ENCODE data around the gene TMEM101.
"Not testable (repeated sequence)": the region's sequence is repeated elsewhere in the genome, so short reads cannot be mapped to it uniquely, and the experiment has no call there.

TMEM101 gene

DNA sequence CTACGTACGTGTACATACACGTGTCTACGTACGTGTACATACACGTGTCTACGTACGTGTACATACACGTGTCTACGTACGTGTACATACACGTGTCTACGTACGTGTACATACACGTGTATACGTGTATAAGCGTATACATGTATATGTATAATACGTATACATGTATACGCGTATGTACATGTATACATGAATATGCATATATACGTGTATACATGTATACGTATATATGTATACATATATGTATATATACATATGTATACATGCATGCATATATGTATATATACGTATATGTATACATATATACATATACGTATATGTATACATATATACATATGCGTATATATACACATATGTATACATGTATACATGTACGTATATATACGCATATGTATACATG lies 38.9 kb downstream of the TMEM101 start:
- no peak overlapping the region for H3K27ac ChIP-seq (ENCODE audit: low read depth, low read length)
- H3K9me3 ChIP-seq (ENCODE audit: control insufficient read depth, insufficient read depth, low read length), result no peaks in the 10 kb centered on the region
- H3K79me2 ChIP-seq (ENCODE audit: control insufficient read depth, low read length), result no peaks in the 10 kb centered on the region
- no peaks in the 10 kb centered on the region for H3K27me3 ChIP-seq (ENCODE audit: control insufficient read depth, low read length)
- no peaks in the 10 kb centered on the region for H3K4me1 ChIP-seq (ENCODE audit: control insufficient read depth, low read length)
- no peak overlapping the region for H3K4me3 ChIP-seq (ENCODE audit: low read length)
- no peak for TF ChIP-seq EZH2phosphoT487 (IDR thresholded peaks at IDR 0.05; ENCODE audit: borderline replicate concordance, low read length)
- TF ChIP-seq, protein P1, sequence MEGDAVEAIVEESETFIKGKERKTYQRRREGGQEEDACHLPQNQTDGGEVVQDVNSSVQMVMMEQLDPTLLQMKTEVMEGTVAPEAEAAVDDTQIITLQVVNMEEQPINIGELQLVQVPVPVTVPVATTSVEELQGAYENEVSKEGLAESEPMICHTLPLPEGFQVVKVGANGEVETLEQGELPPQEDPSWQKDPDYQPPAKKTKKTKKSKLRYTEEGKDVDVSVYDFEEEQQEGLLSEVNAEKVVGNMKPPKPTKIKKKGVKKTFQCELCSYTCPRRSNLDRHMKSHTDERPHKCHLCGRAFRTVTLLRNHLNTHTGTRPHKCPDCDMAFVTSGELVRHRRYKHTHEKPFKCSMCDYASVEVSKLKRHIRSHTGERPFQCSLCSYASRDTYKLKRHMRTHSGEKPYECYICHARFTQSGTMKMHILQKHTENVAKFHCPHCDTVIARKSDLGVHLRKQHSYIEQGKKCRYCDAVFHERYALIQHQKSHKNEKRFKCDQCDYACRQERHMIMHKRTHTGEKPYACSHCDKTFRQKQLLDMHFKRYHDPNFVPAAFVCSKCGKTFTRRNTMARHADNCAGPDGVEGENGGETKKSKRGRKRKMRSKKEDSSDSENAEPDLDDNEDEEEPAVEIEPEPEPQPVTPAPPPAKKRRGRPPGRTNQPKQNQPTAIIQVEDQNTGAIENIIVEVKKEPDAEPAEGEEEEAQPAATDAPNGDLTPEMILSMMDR (IDR thresholded peaks at IDR 0.05; ENCODE audit: low read depth, low read length, poor library complexity, severe bottlenecking), result no peak
- H3F3A ChIP-seq (ENCODE audit: control insufficient read depth, insufficient read depth), result no peaks in the 10 kb centered on the region
- no peaks in the 10 kb centered on the region for H4K20me1 ChIP-seq (ENCODE audit: control insufficient read depth, insufficient read depth, low read depth, low read length)
- H3K36me3 ChIP-seq (ENCODE audit: control insufficient read depth, low read length), result no peaks in the 10 kb centered on the region
- H3K9me2 ChIP-seq (replicated peaks; ENCODE audit: control insufficient read depth, low read length), result no peaks in the 10 kb centered on the region
- no peak overlapping the region for H3K4me2 ChIP-seq (ENCODE audit: low read length)

DNA sequence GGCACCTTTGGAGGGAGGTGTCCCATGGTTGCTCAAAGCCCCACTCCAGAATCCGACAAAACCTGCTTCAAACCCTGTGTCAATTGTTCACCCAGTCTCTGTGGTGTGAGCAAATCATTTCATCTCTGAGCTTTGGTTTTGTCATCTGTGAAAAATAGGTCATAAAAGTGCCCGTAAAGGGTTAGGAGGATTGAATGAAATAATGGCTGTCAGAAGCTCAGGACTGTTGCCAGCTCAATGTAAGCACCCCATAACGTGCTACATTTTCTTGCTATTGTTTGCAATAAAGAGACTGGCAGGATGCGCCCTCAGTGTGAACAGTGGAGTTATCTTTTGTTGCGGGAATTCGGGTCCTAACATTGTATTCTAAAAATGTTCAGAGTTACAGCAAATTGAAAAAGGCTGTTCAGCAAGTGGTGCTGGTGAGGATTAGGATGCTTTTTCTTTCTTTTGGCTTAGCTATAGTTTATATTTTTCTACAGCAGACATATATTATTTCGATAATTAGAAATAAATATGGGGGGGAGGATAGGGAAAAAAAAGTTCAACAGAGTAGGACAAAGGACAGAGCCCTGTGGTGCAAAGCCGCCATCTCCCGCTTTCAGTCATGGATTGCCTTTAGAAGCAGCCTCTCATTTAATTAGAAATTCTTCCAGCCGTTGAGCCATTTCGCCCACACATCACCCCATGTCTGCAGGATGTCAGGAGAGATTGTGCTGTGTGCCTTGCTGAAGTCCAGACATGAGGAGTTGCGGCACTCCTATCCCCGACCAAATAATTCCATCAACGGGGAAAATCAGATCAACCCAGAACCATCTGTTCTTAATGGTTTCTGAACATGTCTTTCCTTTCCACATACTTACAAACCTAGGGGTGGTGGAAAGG lies 40.1 kb downstream of the TMEM101 start:
- Histone ChIP-seq H3K4me2 (ENCODE audit: low read length) (no peak overlapping the region), H4K20me1 (ENCODE audit: control insufficient read depth, insufficient read depth, low read depth, low read length) (no peaks in the 10 kb centered on the region), H3K9me2 (replicated peaks; ENCODE audit: control insufficient read depth, low read length) (no peaks in the 10 kb centered on the region), H3K4me3 (ENCODE audit: low read length) (no peak overlapping the region), H3K4me1 (ENCODE audit: control insufficient read depth, low read length) (no peaks in the 10 kb centered on the region), H3K9me3 (ENCODE audit: control insufficient read depth, insufficient read depth, low read length) (no peaks in the 10 kb centered on the region), H3K27ac (ENCODE audit: low read depth, low read length) (no peak overlapping the region), H3K79me2 (ENCODE audit: control insufficient read depth, low read length) (no peaks in the 10 kb centered on the region), H3F3A (ENCODE audit: control insufficient read depth, insufficient read depth) (no peaks in the 10 kb centered on the region), H3K36me3 (ENCODE audit: control insufficient read depth, low read length) (no peaks in the 10 kb centered on the region), H3K27me3 (ENCODE audit: control insufficient read depth, low read length) (no peaks in the 10 kb centered on the region)
- TF ChIP-seq, protein P1 (IDR thresholded peaks at IDR 0.05; ENCODE audit: low read depth, low read length, poor library complexity, severe bottlenecking), result no peak
- TF ChIP-seq EZH2phosphoT487 (IDR thresholded peaks at IDR 0.05; ENCODE audit: borderline replicate concordance, low read length), result no peak

DNA sequence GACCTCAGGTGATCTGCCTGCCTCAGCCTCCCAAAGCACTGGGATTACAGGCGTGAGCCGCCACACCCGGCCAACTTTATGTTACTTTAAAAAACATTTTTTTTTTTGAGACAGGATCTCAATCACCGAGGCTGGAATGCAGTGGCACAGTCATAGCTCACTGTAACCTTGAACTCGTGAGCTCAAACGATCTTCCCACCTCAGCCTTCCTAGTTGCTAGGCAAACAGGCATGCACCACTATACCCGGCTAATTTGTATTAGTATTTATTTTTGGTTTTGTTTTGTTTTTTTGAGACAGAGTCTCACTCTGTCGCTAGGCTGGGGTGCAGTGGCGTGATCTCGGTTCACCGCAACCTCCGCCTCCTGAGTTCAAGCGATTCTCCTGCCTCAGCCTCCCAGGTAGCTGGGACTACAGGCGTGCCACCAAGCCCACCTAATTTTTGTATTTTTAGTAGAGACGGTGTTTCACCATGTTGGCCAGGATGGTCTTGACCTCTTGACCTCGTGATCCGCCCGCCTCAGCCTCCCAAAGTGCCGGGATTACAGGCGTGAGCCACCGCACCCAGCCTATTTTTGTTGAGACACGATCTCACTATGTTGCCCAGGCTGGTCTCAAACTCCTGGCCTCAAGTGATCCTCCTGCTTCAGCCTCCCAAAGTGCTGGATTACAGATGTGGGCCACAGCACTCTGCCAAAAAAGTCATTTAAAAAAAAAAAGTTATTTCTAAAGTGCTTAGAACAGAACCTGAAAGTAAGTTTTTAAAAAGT lies 42.1 kb downstream of the TMEM101 start:
- H3K4me1 ChIP-seq (ENCODE audit: control insufficient read depth, low read length); H3K4me2 ChIP-seq (ENCODE audit: low read length); H3K27ac ChIP-seq (ENCODE audit: low read depth, low read length): not testable (repeated sequence)

DNA sequence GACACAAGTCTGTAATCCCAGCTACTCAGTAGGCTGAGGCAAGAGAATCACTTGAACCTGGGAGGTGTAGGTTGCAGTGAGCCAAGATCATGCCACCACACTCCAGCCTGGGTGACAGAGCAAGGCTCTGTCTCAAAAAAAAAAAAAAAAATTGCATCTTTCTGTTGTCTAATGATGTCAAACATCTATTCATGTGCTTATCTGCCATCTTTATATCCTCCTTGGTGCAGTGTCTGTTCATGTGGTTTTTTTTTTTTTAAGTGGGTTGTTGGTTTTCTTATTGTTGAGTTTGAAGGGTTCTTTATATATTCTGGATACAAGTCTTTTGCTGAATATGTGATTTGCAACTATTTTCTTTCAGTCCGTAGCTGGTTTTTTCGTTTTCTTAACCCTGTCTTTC lies 43.3 kb downstream of the TMEM101 start:
- peaks cover 10% of the 10 kb centered on the region for H3K27me3 ChIP-seq (ENCODE audit: control insufficient read depth, low read length)
- not testable (repeated sequence) for H3K36me3 ChIP-seq (ENCODE audit: control insufficient read depth, low read length); H3K4me1 ChIP-seq (ENCODE audit: control insufficient read depth, low read length); H3K9me3 ChIP-seq (ENCODE audit: control insufficient read depth, insufficient read depth, low read length); H3K4me2 ChIP-seq (ENCODE audit: low read length); H3F3A ChIP-seq (ENCODE audit: control insufficient read depth, insufficient read depth); H3K9me2 ChIP-seq (replicated peaks; ENCODE audit: control insufficient read depth, low read length); H4K20me1 ChIP-seq (ENCODE audit: control insufficient read depth, insufficient read depth, low read depth, low read length); H3K79me2 ChIP-seq (ENCODE audit: control insufficient read depth, low read length); H3K4me3 ChIP-seq (ENCODE audit: low read length); H3K27ac ChIP-seq (ENCODE audit: low read depth, low read length)

More for the DNA sequence above, 42.1 kb downstream of the TMEM101 start:
- H3K9me2 ChIP-seq (replicated peaks; ENCODE audit: control insufficient read depth, low read length); H3F3A ChIP-seq (ENCODE audit: control insufficient read depth, insufficient read depth); H3K36me3 ChIP-seq (ENCODE audit: control insufficient read depth, low read length); H3K9me3 ChIP-seq (ENCODE audit: control insufficient read depth, insufficient read depth, low read length); H4K20me1 ChIP-seq (ENCODE audit: control insufficient read depth, insufficient read depth, low read depth, low read length); H3K27me3 ChIP-seq (ENCODE audit: control insufficient read depth, low read length); H3K79me2 ChIP-seq (ENCODE audit: control insufficient read depth, low read length); H3K4me3 ChIP-seq (ENCODE audit: low read length): not testable (repeated sequence)

Measured in DOHH2 (cell line).